ENCODE data around the gene RHOBTB1. TPM values are rescaled to one million over a fixed set of nuclear protein-coding genes. Genes with fewer than 3 reads are reported as not detected.

RHOBTB1 gene
- total RNA-seq, 1 experiment from 2014 or later: 2.5 TPM

- no peaks in the 10 kb centered on the region for H3K79me1 ChIP-seq (ENCODE audit: insufficient read depth, low read depth, low read length, poor library complexity, severe bottlenecking)
- no peaks in the 10 kb centered on the region for H3K23me2 ChIP-seq (ENCODE audit: insufficient read length, low read depth, low read length, poor library complexity, severe bottlenecking)
- H2BK15ac ChIP-seq (ENCODE audit: low read depth, low read length): no peak overlapping the region
- no peak overlapping the region for H4K5ac ChIP-seq (ENCODE audit: insufficient read length, low read depth, low read length)
- WGBS (ENCODE audit: extremely low coverage, insufficient read length, low lambda C conversion rate): no CpG with 5 or more reads among the region's 3 CpGs
- no peaks in the 10 kb centered on the region for H3K4me1 ChIP-seq (ENCODE audit: insufficient read depth, low read length)
- H3K9me3 Mint-ChIP-seq: no peaks in the 10 kb centered on the region
- H3K79me2 ChIP-seq (ENCODE audit: insufficient read depth, low read length): no peaks in the 10 kb centered on the region
- no peak overlapping the region for H3K14ac ChIP-seq (ENCODE audit: insufficient read depth, low read length)
- H3K9me3 ChIP-seq (ENCODE audit: control insufficient read depth, low read depth, low read length): no peaks in the 10 kb centered on the region
- no peak for TF ChIP-seq CTCF (conservative IDR thresholded peaks at IDR 0.05)
- no peaks in the 10 kb centered on the region for H3K36me3 Mint-ChIP-seq (ENCODE audit: insufficient read depth in 1 of 3, low read depth in 3 of 3)
- H2BK120ac ChIP-seq (ENCODE audit: low read depth, low read length, poor library complexity, severe bottlenecking): no peak overlapping the region
- H3K27me3 Mint-ChIP-seq (ENCODE audit: low read depth): peaks cover 1% of the 10 kb centered on the region; the same call in 1 of the 2 replicates
- no peak overlapping the region for H2BK5ac ChIP-seq (ENCODE audit: insufficient read length, low read length)
- no peak overlapping the region for H3K9ac ChIP-seq (ENCODE audit: extremely low read depth, insufficient read length, low read length)
- no peak overlapping the region for H3K4me3 Mint-ChIP-seq
- H3K4me2 ChIP-seq (ENCODE audit: insufficient read depth, insufficient read length, low read length): no peak overlapping the region
- no peak overlapping the region for H3K4ac ChIP-seq (ENCODE audit: low read depth, low read length)
- no peak overlapping the region for H3T11ph ChIP-seq (ENCODE audit: low read length)
- no peaks in the 10 kb centered on the region for H3K27me3 ChIP-seq (ENCODE audit: insufficient read depth, low read length)
- no peak overlapping the region for H2BK20ac ChIP-seq (ENCODE audit: low read depth, low read length, poor library complexity, severe bottlenecking)
- no peak overlapping the region for H2BK12ac ChIP-seq (ENCODE audit: insufficient read length, low read depth, low read length)
- no peaks in the 10 kb centered on the region for H3K4me1 Mint-ChIP-seq
- no peak overlapping the region for H3K27ac Mint-ChIP-seq
- H3K56ac ChIP-seq (ENCODE audit: insufficient read length, low read depth, low read length): no peak overlapping the region
- H4K20me1 ChIP-seq (ENCODE audit: control insufficient read depth, insufficient read depth, insufficient read length): no peaks in the 10 kb centered on the region
- H3K23ac ChIP-seq (ENCODE audit: insufficient read length, low read depth, low read length): no peak overlapping the region
- no peak overlapping the region for H3K27ac ChIP-seq (ENCODE audit: insufficient read length, low read depth, low read length)
- no peak for DNase-seq
- no peak overlapping the region for H2AK5ac ChIP-seq (ENCODE audit: insufficient read length, low read length)
- H4K91ac ChIP-seq (ENCODE audit: insufficient read length, low read depth, low read length): no peak overlapping the region
- no peak overlapping the region for H3K18ac ChIP-seq (ENCODE audit: insufficient read length, low read depth, low read length)
- no peak overlapping the region for H2AFZ ChIP-seq (ENCODE audit: low read length)
- no peak overlapping the region for H4K8ac ChIP-seq (replicated peaks; ENCODE audit: insufficient read length, low read depth, low read length)
Observed at GRCh38 chr10:60953420-60953819, 9.4 kb upstream of the RHOBTB1 start.

All from H9 (cell line).